HEK293T (cell line): Measurements from ENCODE around the gene LRFN4.

Experiments used
- CTCF ChIA-PET: fragments of 350-600 bp; formaldehyde crosslinking; extraction: SDS; loops from one replicate; lab custom pipeline; 2021; ENCODE audit warnings: antibody characterized with exemption, inconsistent platforms; lab: Yijun Ruan, JAX
- POLR2A ChIA-PET: fragments of 350-600 bp; formaldehyde crosslinking; extraction: SDS; loops from one replicate; lab custom pipeline; 2020; ENCODE audit warnings: antibody characterized with exemption, inconsistent platforms; lab: Yijun Ruan, JAX
- DNase-seq: peaks from one replicate; pipeline ENCODE4 v3.0.0; 2012; ENCODE audit warnings: mixed read lengths; ENCODE audit errors: extremely low spot score
- ARNT ChIP-seq: fragments of 450-650 bp; IDR thresholded peaks from 2 replicates; pipeline ENCODE4 v1.6.1; 2017; ENCODE audit warnings: mild to moderate bottlenecking
- BHLHE40 ChIP-seq: fragments of 450-650 bp; IDR thresholded peaks from 2 replicates; pipeline ENCODE4 v1.6.1; 2016; ENCODE audit warnings: mild to moderate bottlenecking, moderate library complexity, borderline replicate concordance
- CTBP1 ChIP-seq: fragments of 450-650 bp; IDR thresholded peaks from 2 replicates; pipeline ENCODE4 v1.6.1; 2016; ENCODE audit warnings: borderline replicate concordance
- ELF4 ChIP-seq: fragments of 450-650 bp; IDR thresholded peaks from 2 replicates; pipeline ENCODE4 v1.6.1; 2017; ENCODE audit warnings: antibody characterized with exemption
- FOXA1 ChIP-seq: fragments of 450-650 bp; IDR thresholded peaks from 2 replicates; pipeline ENCODE4 v1.6.1; 2016; ENCODE audit warnings: mild to moderate bottlenecking
- FOXK2 ChIP-seq: fragments of 450-650 bp; IDR thresholded peaks from 2 replicates; pipeline ENCODE4 v1.6.1; 2016; ENCODE audit warnings: mild to moderate bottlenecking
- FOXM1 ChIP-seq: fragments of 450-650 bp; IDR thresholded peaks from 2 replicates; pipeline ENCODE4 v1.6.1; 2017; ENCODE audit warnings: mild to moderate bottlenecking, borderline replicate concordance
- HDGF ChIP-seq: fragments of 450-650 bp; IDR thresholded peaks from 2 replicates; pipeline ENCODE4 v1.6.1; 2017; ENCODE audit warnings: antibody characterized with exemption, borderline replicate concordance
- L3MBTL2 ChIP-seq: fragments of 450-650 bp; conservative IDR thresholded peaks from 2 replicates; pipeline ENCODE4 v1.6.1; 2016; ENCODE audit warnings: mild to moderate bottlenecking
- LEF1 ChIP-seq: fragments of 450-650 bp; IDR thresholded peaks from 2 replicates; pipeline ENCODE4 v1.6.1; 2017; ENCODE audit warnings: mild to moderate bottlenecking, borderline replicate concordance
- NFRKB ChIP-seq: fragments of 450-650 bp; IDR thresholded peaks from 2 replicates; pipeline ENCODE4 v1.6.1; 2016; ENCODE audit warnings: mild to moderate bottlenecking, moderate library complexity
- SP1 ChIP-seq: fragments of 450-650 bp; IDR thresholded peaks from 2 replicates; pipeline ENCODE4 v1.6.1; 2017
- SUZ12 ChIP-seq: fragments of 450-650 bp; IDR thresholded peaks from 2 replicates; pipeline ENCODE4 v1.6.1; 2016; ENCODE audit warnings: mild to moderate bottlenecking
- TARDBP ChIP-seq: fragments of 450-650 bp; IDR thresholded peaks from 2 replicates; pipeline ENCODE4 v1.6.1; 2016
- ZNF384 ChIP-seq: fragments of 450-650 bp; IDR thresholded peaks from 2 replicates; pipeline ENCODE4 v1.6.1; 2016
- TF ChIP-seq, protein P1 (sequence below): fragments of 450-650 bp; IDR thresholded peaks from 2 replicates; pipeline ENCODE4 v1.6.1; 2016

The LRFN4 gene

DNA sequence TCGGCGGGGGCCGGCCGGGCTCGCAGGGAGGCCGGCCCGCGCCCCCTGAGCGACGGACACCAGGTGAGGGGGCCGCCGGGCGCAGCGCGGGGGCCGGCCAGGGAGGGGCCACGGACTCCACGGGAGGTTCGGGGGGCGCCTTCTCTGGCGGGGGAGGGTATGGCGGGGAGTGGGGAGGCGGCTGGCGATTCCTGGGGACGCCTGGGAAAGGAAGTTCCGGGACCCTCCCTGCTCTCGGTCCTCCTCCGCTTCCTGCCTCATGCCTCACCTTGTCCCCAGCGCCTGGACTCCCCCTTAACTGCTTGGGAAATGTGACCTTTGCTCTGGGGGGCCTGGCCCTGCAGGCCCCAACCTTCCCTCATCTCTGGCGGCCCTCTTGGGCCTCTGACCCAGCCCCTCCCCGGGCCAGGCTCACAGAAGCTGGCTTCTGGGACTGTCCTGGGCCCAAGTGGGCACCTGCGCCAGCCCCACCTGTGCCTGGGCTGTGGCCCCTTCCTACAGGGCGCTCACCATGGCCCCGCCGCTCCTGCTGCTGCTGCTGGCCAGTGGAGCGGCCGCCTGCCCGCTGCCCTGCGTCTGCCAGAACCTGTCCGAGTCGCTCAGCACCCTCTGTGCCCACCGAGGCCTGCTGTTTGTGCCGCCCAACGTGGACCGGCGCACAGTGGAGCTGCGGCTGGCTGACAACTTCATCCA lies 516 bp downstream of the LRFN4 start:
- CTCF ChIA-PET: no interaction called here
- POLR2A ChIA-PET: interaction anchor here (1.0 to 1.1 kb wide), 2 partner anchors 10 to 568 kb away, joined by 3 read pairs; partner anchors contain the start of gene YIF1A
- no peak for DNase-seq
- TF ChIP-seq TARDBP: no peak
- TF ChIP-seq LEF1: no peak

DNA sequence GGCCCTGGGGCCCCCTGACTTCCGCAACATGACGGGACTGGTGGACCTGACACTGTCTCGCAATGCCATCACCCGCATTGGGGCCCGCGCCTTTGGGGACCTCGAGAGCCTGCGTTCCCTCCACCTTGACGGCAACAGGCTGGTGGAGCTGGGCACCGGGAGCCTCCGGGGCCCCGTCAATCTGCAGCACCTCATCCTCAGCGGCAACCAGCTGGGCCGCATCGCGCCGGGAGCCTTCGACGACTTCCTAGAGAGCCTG lies 992 bp downstream of the LRFN4 start:
- ChIA-PET CTCF (no interaction called here), POLR2A (interaction anchor here (0.6 to 1.1 kb wide), 3 partner anchors 10 to 568 kb away, joined by 3 to 4 read pairs (median 3); partner anchors contain the start of gene YIF1A)
- TF ChIP-seq ZNF384: no peak
- no peak for TF ChIP-seq SUZ12
- no peak for TF ChIP-seq SP1
- TF ChIP-seq FOXM1: no peak
- TF ChIP-seq NFRKB: no peak
- TF ChIP-seq HDGF: no peak
- TF ChIP-seq CTBP1: no peak
- TF ChIP-seq ELF4: no peak
- TF ChIP-seq, protein P1, sequence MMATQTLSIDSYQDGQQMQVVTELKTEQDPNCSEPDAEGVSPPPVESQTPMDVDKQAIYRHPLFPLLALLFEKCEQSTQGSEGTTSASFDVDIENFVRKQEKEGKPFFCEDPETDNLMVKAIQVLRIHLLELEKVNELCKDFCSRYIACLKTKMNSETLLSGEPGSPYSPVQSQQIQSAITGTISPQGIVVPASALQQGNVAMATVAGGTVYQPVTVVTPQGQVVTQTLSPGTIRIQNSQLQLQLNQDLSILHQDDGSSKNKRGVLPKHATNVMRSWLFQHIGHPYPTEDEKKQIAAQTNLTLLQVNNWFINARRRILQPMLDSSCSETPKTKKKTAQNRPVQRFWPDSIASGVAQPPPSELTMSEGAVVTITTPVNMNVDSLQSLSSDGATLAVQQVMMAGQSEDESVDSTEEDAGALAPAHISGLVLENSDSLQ: no peak
- DNase-seq: no peak

DNA sequence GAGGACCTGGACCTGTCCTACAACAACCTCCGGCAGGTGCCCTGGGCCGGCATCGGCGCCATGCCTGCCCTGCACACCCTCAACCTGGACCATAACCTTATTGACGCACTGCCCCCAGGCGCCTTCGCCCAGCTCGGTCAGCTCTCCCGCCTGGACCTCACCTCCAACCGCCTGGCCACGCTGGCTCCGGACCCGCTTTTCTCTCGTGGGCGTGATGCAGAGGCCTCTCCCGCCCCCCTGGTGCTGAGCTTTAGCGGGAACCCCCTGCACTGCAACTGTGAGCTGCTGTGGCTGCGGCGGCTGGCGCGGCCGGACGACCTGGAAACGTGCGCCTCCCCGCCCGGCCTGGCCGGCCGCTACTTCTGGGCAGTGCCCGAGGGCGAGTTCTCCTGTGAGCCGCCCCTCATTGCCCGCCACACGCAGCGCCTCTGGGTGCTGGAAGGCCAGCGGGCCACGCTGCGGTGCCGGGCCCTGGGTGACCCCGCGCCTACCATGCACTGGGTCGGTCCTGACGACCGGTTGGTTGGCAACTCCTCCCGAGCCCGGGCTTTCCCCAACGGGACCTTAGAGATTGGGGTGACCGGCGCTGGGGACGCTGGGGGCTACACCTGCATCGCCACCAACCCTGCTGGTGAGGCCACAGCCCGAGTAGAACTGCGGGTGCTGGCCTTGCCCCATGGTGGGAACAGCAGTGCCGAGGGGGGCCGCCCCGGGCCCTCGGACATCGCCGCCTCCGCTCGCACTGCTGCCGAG lies 1.5 kb downstream of the LRFN4 start:
- TF ChIP-seq SP1 (no peak), CTBP1 (no peak), SUZ12 (no peak), LEF1 (no peak), FOXK2 (no peak), L3MBTL2 (no peak), BHLHE40 (no peak), FOXM1 (no peak)
- ChIA-PET CTCF (interaction anchor here (0.6 kb wide), 1 partner anchor 14 kb away, joined by 4 read pairs; no protein-coding TSS in a partner anchor), POLR2A (interaction anchor here (0.6 to 1.1 kb wide), 2 partner anchors 16 to 569 kb away, joined by 3 to 4 read pairs; partner anchors contain the start of gene YIF1A)
- DNase-seq: no peak

DNA sequence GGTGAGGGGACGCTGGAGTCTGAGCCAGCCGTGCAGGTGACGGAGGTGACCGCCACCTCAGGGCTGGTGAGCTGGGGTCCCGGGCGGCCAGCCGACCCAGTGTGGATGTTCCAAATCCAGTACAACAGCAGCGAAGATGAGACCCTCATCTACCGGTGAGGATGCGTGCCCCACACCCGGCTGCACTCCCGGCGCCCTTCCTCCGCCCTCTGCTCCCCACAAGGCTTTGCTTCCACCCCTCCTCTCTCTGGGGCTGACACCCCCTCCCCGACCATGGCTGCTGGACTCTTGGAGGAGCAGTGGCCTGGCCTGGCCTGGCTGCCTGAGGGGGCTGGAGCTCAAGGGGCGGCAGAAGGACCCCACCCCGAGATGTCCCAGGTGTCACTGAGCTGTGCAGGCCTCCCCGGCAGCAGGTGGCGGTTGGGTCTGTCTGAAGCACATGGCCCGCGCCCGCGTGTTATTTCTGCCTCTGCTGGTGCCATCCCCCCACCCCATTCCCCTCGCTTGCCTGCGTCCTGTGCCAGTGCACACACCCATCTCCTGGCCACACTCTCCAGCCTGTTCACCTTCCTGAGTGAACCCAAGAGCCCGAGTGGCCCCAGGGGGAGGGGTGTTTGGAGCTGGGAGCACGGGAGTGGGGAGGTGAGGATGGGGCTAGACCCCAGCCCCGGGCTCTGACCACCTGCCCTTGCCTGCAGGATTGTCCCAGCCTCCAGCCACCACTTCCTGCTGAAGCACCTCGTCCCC lies 2.2 kb downstream of the LRFN4 start:
- POLR2A ChIA-PET: no interaction called here
- DNase-seq: no peak
- CTCF ChIA-PET: interaction anchor here (0.6 kb wide), 1 partner anchor 13 kb away, joined by 4 read pairs; no protein-coding TSS in a partner anchor
- TF ChIP-seq FOXM1 (no peak), L3MBTL2 (no peak), NFRKB (no peak), SP1 (no peak), ELF4 (no peak), HDGF (no peak), CTBP1 (no peak), TARDBP (no peak), ZNF384 (no peak), SUZ12 (no peak), FOXA1 (no peak), FOXK2 (no peak)
- TF ChIP-seq, protein P1: no peak

DNA sequence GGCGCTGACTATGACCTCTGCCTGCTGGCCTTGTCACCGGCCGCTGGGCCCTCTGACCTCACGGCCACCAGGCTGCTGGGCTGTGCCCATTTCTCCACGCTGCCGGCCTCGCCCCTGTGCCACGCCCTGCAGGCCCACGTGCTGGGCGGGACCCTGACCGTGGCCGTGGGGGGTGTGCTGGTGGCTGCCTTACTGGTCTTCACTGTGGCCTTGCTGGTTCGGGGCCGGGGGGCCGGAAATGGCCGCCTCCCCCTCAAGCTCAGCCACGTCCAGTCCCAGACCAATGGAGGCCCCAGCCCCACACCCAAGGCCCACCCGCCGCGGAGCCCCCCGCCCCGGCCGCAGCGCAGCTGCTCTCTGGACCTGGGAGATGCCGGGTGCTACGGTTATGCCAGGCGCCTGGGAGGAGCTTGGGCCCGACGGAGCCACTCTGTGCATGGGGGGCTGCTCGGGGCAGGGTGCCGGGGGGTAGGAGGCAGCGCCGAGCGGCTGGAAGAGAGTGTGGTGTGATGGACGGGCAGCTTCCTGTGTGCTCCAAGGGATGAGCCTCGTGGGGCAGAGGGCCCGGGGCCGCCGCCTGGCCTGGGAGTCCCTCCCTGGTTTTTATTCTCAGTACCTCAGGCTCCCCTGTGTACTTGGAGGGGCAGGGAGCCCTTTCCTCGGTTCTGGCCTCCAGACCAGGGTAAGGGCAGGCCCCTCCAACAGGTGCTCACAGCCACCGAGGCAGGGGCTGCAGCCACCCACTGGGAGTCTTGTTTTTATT lies 3.0 kb downstream of the LRFN4 start:
- TF ChIP-seq TARDBP (no peak), CTBP1 (no peak), FOXM1 (no peak), FOXK2 (no peak), NFRKB (no peak), FOXA1 (no peak), ARNT (no peak), BHLHE40 (no peak), SUZ12 (no peak), HDGF (no peak), ZNF384 (no peak), SP1 (no peak), L3MBTL2 (no peak), LEF1 (no peak), ELF4 (no peak)
- TF ChIP-seq, protein P1: no peak
- CTCF ChIA-PET: no interaction called here
- POLR2A ChIA-PET: no interaction called here
- DNase-seq: no peak

DNA sequence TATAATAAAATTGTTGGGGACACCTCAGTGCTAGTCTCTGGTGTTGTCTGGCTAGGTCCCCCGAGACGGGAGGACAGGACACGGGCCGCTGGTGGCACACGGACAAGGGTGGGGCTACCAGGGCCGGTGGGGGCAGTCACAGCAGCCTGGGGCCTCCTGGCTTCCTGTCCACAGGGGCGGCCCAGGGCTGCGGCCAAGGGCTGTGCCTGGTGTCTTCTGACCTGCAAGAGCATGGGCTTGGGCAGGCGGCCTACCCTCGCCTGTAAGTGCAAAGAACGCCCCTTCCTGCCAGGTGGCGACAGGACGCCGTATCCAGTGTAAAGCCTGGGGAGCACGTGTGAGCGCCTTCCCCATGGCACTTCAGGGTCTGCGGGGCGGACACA lies 3.6 kb downstream of the LRFN4 start:
- TF ChIP-seq ZNF384: no peak
- no peak for TF ChIP-seq BHLHE40
- TF ChIP-seq ELF4: no peak
- no peak for TF ChIP-seq SUZ12
- TF ChIP-seq ARNT: no peak
- no peak for TF ChIP-seq TARDBP
- TF ChIP-seq, protein P1: no peak
- TF ChIP-seq FOXM1: no peak
- no peak for TF ChIP-seq LEF1
- no peak for TF ChIP-seq CTBP1
- TF ChIP-seq FOXA1: no peak
- TF ChIP-seq SP1: no peak
- TF ChIP-seq L3MBTL2: no peak
- CTCF ChIA-PET: no interaction called here
- DNase-seq: no peak
- POLR2A ChIA-PET: no interaction called here
